Stimulated activated CD8-positive, alpha-beta memory T cell treated with anti-CD3 and anti-CD28 coated beads, Interleukin-4, amount 100 ng/mL, for 4 hours (primary cell): Measurements from ENCODE around the gene RAB40C.

Experiments
- DNase-seq, 2 donors: peaks; one replicate each; pipeline ENCODE4 v3.0.0-alpha.2; 2020; ENCODE audit warnings: low read depth in 2 of 2, low spot score in 1 of 2

Gene RAB40C

DNA sequence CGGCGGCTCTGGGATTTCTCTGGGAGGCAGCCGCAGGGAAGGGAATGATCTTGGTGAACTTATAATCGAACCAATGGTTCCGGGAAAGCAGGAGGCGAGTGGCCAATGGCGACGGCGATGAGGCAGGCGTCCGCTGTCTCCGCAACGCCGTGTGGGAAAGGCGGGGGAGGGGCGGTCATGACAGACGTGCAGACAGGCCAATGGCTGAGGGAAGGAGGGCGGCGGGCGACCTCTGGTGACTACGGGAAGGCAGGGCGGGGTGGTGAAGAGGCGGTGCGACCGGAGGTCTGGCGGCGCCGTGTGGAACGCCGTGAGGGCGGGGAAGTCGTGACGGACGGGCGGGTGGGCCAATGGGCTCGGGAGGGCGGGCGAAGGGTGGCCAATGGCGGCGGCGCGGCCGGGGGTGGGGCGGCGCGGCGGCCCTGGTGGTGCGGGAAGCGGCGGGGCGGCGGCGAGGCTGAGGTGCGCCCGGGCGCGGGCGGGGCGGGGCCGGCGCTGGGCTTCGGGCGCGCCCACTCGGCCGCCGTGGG lies at the start of gene RAB40C:
Gene RAB40C, plus strand, starts transcription at position 409 of the 530 bp plus-strand sequence. CDS start 226 bp downstream, outside the sequence.
- DNase-seq, result peak; percentile 98 to 99

DNA sequence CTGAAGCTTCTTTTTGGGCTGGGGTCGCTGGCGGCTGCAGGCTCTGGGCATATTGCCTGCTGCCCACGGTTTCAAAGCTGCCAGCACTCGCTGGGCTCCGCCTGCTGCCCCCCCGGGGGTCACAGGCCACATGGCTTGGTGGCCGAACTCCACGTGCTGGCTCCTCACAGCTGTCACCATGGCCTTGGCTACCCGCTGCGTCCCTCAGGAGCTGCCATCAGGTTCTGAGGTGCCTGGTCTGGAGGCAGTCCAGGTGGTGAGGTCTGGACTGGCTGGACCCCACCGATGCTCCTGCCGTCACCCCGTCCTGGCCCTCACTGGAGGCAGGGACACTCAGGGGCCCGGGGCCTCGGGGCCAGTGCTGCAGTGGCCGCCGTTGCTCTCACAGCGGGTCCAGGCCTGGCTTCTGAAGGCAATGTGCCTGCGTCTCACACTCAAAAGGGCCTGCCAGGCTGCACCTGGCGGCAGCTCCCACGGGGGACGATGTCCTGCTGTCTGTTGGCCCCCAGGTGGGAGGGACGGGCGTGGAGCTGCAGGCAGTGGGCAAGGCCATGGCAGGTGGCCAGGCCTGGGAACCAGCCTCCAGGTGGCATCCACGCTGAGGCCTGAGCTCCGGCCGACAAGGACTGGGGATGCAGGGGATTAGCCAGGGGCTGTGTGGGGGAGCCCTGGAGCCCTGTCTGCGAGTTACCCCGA lies 49.1 kb upstream of the RAB40C start:
- DNase-seq, result no peak

GRCh38 chr16:543301-544164 lies 46.3 kb upstream of the RAB40C start:
- no peak for DNase-seq

- no peak for DNase-seq
Measured at GRCh38 chr16:544517-544916, 45.3 kb upstream of the RAB40C start.

- DNase-seq, result no peak
Measured at GRCh38 chr16:546909-547770, 42.7 kb upstream of the RAB40C start.

- DNase-seq, result no peak
Measured at GRCh38 chr16:548586-548985, 41.3 kb upstream of the RAB40C start.

GRCh38 chr16:549544-550263 lies 40.2 kb upstream of the RAB40C start:
- DNase-seq, result no peak

GRCh38 chr16:551210-551609 lies 38.7 kb upstream of the RAB40C start:
- no peak for DNase-seq

DNA sequence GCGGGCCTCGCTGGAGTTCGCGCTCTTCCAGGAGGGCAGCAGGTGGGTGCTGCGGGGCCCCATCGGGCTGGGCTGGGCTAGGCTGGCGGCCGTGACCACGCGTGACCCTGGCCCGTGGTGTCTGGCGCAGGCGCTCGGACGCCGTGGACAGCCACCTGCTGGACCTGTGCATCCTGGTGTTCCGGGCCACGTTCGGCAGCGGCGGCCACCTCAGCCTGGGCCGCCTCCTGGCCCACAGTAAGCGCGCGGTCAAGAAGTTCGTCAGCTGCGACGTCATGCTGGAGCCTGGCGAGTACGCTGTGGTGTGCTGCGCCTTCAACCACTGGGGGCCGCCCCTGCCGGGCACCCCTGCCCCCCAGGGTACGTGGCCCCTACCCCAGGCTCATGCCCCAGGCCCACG lies 37.7 kb upstream of the RAB40C start:
- no peak for DNase-seq

- DNase-seq, result no peak
Measured at GRCh38 chr16:553601-554296, 36.1 kb upstream of the RAB40C start.

DNA sequence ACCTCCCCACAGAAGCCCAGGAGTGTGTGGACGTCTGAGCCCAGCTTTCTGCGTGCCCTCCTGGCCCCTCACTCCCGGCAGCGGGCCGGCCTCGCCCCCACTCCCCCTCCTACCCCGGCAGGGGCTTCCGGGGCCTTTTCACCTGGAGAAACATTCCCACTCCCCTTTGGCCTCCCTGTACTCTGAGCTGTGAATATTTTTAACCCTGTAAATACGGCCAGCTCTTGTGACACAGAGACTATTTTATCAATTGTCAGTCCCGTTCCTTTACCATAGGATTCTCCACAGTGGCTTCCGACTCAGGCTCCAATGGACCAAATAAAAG lies 35.6 kb upstream of the RAB40C start:
- DNase-seq, result no peak

- DNase-seq, result no peak
Measured at GRCh38 chr16:554640-555365, 35.1 kb upstream of the RAB40C start.

- no peak for DNase-seq
Measured at GRCh38 chr16:555528-556473, 34.1 kb upstream of the RAB40C start.

DNA sequence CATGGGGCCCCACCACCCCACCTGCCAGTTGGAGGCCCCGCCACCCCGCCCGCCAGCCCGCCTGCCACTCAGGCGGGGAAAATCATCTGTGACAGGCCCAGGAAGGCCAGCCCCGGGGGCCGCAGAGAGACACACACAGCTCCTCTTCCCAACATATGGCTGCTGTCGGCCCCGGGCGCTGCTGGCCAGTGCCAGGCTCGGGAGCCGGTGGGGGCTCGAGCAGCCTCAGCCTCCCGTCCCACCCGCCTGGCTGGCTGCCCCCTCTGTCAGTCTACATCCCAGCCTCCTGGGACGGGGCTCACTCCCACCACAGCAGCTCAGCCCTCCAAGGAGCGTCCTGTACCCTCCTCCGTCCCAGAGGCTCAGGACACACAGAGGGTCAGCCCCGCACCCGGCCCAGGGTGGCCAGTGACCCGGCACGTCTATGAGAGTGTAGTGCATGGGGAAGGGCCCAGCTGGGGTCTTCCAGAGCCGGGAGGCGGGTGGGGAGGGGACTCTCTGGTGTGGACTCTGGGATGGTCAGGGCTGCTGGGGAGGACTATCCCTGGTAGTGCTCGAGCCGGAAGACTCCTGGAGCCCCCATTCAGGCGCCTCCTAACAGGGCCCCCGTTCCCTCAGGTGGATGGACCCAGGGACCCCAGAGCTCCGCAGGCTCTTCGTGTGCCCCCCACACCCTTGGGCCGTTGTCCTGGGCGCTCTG lies 33.2 kb upstream of the RAB40C start:
- no peak for DNase-seq

GRCh38 chr16:557463-558297 lies 32.2 kb upstream of the RAB40C start:
- no peak for DNase-seq

GRCh38 chr16:558298-559020 lies 31.4 kb upstream of the RAB40C start:
- DNase-seq, result no peak
